ENCODE measurements around the gene RAB11FIP2.

The RAB11FIP2 gene

DNA sequence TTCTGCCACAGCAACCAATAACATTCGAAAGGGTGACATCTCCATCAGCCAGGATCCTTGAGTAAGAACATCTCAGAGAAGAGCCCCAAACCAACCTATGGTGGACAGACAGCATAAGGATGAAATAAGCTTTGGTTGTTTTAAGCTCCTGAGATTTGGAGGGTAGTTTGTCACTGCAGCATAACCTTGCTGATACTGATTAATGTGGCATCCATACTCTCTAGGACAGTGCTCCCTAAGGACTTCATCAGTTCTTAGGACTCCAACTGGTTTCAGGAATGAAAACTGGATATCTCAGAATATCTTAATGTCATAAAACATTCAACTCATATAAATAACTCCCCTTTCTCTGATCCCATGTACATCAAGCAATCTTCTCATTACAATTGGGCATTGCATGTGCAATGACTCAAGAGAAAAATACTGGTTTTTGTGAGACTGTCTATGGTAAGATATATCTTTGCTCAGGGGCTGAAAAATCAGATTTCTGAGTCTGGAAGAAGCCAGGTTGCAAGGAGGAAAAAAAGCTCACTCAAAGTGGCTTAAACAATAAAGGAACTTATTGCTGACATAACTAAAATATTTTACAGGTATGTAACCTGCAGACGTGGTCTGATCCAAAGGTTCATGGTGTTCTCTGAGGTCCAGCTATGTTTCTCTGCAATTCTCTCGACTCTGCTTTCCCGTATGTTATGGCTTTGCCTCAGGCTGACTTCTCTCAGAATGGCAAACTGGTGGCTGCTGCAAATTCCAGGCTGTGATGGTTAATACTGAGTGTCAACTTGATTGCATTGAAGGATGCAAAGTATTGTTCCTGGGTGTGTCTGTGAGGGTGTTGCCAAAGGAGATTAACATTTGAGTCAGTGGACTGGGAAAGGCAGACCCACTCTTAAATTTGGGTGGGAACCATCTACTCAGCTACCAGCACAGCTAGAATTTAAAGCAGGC lies 65.7 kb downstream of the RAB11FIP2 start:
- DNase-seq (ENCODE audit: low spot score): no peak

DNA sequence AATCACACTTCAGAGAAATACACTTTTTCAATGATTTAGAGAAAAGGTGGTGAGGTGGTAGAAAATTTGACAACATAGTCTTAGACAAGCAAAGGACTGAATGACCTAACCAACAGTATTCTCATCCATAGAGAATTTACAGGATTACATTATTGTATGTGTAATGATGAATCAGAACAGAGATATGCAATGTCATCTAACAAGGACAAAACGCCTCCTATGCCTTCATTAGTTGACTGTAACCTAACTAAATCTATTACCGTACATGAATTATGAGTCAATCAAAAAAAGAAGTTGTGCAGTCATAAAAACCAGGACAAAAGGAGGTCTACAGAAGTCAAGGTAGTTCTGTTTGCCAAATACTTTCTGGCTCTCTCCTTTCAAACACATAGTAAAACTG lies 66.5 kb downstream of the RAB11FIP2 start:
- DNase-seq (ENCODE audit: low spot score): no peak

DNA sequence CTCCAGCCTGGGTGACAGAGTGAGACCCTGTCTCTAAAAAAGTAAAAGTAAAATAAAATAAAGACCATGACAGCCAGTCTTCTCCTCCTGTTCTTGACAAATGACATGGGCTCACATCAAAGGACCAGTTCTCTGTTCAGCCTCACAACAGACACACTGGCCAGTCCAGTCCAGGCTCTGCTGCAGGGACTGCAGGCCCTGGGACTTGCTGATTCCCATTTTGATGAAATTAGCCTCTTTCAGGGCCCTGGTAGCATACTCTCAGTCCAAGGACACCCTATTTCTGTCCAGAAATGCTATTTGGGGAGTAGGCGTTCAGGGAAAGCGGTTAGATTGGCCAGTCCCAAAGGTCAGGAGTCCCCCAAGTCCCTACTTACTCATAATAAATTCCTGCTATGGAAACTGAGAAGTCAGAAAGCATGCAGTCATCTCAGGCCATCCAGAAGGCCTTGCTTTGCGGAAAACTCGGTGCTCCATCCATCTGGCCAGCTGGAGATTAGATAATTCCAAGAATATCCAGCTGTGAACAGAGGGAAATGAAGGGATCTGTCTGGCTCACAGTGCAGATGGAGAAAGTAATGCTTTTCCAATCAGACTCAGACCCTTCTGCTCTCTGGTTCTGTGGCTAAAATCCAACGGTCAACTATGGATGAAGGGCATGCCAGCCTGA lies 74.4 kb downstream of the RAB11FIP2 start:
- DNase-seq (ENCODE audit: low spot score): no peak

DNA sequence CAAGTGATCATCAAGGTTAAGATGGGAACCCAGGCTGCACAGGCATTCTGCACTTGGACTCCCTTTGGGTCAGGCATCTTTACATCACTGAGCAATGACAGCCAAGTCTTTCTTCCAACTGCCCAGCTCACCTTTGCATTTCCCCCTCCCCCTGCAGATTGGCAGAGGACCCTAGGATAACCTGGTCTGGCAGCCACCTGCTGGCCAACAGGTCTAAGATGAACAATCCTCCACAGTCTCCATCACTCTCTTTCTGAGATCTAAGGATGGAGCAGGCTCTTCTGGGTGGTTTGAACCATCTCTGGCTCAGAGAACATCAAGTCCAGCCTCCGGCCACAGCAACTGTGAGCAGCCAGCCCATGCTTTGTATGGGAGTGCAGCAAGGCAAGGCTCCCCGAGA lies 75.8 kb downstream of the RAB11FIP2 start:
- DNase-seq (ENCODE audit: low spot score): no peak

DNA sequence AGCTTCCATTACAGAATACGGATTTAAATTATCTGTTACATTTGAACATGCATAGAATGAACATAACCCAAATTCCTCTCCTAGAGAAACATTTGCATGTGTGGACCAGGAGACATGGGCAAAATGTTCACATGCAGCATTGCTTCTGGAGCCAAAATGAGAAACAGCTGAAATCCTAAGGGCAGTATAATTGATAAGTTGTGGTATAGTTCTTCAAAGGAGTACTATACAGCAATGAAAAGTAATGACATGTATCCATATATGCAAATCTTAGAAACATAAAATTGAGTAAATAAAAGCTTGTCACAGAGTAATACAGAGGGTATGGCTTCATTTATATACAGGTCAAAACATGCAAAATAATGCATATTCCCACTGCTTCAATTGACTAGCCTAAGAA lies 77.1 kb downstream of the RAB11FIP2 start:
- no peak for DNase-seq (ENCODE audit: low spot score)

DNA sequence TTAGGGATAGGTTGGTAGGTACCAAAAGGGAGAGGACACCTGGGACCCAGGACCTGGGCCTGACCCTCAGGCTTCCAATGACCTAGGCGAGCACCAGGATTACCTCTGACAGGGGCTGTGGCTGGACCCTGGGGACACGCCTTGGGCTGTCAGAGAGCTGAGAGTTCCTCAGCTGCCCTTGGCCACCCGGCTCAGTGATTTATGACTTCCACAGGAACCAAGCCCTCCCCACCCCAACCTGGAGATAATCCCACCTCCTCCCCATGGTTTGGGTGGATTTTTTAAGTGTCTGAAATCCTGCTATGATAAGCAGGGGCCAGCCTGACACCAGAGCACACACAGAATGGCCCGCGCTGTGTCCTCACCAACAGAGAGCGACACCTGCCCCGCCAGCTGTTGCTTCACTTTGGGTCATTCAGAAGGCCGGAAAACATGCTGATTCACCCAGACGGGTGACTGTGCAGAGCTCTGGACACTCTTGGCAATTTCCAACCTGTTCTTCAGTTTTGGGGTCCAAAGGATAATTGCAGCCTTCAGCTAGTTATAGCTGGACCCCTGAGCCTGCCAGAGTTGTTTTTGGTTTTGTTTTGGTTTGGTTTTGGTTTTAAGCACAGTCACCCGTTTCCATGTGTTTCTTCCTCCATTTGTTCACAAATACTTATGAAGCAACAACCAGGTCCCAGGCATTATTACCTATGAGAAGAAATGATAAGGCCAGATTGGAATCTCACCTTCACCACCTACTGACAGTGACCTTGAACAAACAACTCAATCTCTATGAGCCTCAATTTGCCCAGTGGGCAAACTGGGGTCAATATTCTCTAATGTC lies 78.2 kb downstream of the RAB11FIP2 start:
- DNase-seq (ENCODE audit: low spot score): no peak

DNA sequence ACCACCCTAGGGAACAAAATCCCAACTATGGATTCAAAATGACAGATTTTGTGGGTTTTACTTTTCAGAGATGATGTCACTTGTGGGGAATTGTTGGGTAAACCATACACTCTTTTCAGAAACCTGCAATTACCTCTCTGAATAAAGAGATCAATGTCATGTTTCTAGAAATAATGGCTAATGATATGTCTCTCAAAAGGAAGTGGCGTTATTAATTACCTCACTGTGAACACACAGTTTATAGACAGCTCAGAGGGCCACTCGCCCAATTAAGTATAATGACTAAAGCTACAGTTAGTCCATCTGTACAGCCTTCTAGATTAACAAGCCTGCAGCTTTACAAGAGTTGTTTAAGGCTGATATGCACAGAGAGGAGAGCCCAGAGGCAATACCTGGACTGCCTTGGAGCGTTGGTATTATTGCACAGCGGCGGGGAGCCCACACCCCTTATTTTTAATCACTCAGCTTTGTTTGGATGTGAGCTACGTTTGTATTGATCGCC lies 79.5 kb downstream of the RAB11FIP2 start:
- DNase-seq (ENCODE audit: low spot score): no peak

DNA sequence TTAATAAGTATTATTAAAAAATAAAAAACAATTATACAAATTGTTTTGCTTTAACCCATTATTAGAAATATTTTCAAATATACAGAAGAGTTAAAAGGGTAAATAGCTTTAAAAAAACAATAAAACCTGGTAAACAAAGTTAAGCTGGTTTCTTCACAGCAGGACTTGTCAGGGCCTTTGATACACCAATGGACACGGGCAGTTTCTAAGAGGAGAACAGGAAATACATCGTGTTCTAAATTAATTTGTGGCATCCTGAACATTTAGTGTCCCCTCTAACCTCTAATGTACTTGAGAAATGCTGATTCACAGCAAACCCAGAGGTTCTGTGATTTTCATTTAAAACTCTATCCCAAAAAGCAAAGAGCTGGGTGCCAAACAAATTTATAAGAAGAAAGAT lies 80.8 kb downstream of the RAB11FIP2 start:
- DNase-seq (ENCODE audit: low spot score): no peak

DNA sequence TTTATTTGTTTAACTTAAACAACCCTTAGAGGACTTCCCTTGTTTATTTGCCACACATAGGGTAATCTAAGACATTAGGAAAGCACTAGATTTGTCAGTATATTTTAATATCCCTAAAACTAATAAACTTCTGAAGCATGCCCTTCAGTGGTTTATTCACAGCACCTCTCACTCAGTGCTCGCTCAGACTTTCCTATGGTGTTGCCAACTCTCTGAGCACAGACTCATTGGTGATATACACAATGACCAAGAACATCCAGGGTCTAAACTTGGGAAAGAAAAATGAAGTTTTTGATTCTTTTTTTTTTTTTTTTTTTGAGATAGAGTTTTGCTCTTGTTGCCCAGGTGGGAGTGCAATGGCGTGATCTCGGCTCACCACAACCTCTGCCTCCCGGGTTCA lies 82.2 kb downstream of the RAB11FIP2 start:
- no peak for DNase-seq (ENCODE audit: low spot score)

DNA sequence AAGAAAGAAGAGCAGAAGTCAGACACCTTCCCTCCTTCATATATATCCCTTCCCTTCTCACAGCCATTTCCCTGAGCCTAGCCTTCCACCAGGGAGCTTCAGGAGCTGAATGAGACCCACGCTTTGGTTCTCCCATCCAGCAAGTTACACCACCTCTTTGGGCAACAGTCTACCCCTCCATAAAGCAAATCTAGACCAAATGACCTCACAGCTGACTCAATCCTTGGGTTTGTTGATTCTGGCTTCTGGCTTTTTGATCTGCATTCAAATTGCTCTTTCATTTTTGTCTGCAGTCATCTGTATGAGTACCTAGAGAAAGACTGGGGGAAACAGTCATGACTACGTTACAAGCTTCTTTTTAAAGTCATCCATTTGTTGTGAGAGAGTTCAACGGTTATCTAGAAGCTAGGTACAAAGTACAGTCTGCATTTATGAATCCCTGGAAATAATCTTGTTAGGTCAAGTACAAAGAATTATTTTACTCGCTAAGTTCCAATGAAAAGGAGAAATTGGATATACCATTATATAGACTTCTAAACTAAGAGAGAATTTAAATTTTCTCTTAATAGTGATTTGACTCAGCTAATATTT lies 86.3 kb downstream of the RAB11FIP2 start:
- DNase-seq (ENCODE audit: low spot score): no peak

DNA sequence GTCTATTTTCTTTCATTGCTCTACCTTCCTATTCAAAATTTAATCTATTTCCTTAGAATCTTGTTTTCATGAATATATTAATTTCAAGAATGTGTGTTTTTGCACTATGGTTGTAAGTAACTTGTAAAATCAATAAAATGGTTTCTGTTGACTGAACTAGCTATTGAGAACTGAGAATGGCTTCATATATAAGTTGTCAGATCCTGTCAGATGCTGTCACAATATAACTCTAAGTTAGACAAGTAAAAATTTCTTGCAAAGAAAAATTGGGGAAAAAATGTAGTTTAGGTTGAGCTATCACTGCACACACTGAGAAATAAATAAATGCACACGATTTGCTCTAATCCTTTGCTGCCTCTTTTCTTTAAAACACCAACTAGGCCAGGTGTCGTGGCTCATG lies 89.8 kb downstream of the RAB11FIP2 start:
- no peak for DNase-seq (ENCODE audit: low spot score)

DNA sequence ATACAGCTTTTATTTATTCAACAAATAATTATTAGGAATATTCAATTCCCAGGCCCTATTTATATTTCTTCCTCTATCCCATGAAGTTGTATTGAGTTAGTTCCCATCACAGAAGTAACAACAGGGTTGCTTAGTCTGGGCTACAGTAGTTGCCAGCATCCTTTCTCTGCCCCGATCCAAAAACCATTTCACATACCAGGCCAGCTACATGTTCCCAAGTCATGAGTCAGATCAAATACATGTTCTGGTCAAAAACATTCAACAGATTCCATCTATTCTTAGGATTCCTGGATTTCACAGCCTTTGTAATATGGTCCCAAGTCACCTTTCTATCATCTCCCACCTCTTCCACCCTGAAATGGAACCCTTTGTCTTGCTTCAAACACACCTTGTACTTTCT lies 91.6 kb downstream of the RAB11FIP2 start:
- no peak for DNase-seq (ENCODE audit: low spot score)

All from CD4-positive, alpha-beta T cell treated with Interleukin-6 at 100 ng/mL for 8 hours (primary cell).